Measurements from ENCODE around the gene GPR132. TPM values are rescaled to one million over a fixed set of nuclear protein-coding genes. Genes with fewer than 3 reads are reported as not detected.

The GPR132 gene
- total and polyA plus RNA-seq, 10 of the 15 experiments (the other 5 are each of a cell fraction or from before 2014, with no cell fraction given), result 1.9 to 49.3 (median 20.4) TPM

GRCh38 chr14:105028251-105028927 is 36.8 kb downstream of the GPR132 start:
- ChIA-PET POLR2A (no interaction called here), CTCF (interaction anchor here (1.1 to 5.0 kb wide), 4 partner anchors 9 to 53 kb away, joined by 3 to 28 read pairs (median 6); no protein-coding TSS in a partner anchor)
- BruUV-seq (replicated peaks), result no TSS peak

More at GRCh38 chr14:105028251-105028927, 36.8 kb downstream of the GPR132 start:
- no peak for ATAC-seq
- H3K27me3 ChIP-seq (replicated peaks in 1 of 2; ENCODE audit: control insufficient read depth in 2 of 2, insufficient read depth in 2 of 2, low read length in 1 of 2), result no peaks in the 10 kb centered on the region
- peaks cover 21% of the 10 kb centered on the region for H3K4me1 ChIP-seq (ENCODE audit: control insufficient read depth, insufficient read depth, low read length)
- H3K9ac ChIP-seq (ENCODE audit: control insufficient read depth, insufficient read depth, low read length), result no peak overlapping the region
- no peak overlapping the region for H3K27ac ChIP-seq (ENCODE audit: control insufficient read depth, insufficient read depth)
- no peak overlapping the region for H2AFZ ChIP-seq (ENCODE audit: control insufficient read depth, low read depth, low read length)
- intact Hi-C loops (cut with micrococcal nuclease; ENCODE audit: unreplicated experiment), result no loop called here
- no peaks in the 10 kb centered on the region for H3K36me3 ChIP-seq (ENCODE audit: control insufficient read depth in 2 of 2, insufficient read depth in 2 of 2, low read length in 1 of 2)
- no peak for TF ChIP-seq EGR1 (IDR thresholded peaks at IDR 0.05; ENCODE audit: borderline replicate concordance in 1 of 2, low read depth in 2 of 2, low read length in 2 of 2)
- no peak for TF ChIP-seq TARDBP (IDR thresholded peaks at IDR 0.05; ENCODE audit: borderline replicate concordance)
- TF ChIP-seq EP300 (IDR thresholded peaks at IDR 0.05; ENCODE audit: borderline replicate concordance in 1 of 2, control insufficient read depth in 1 of 2, low read depth in 2 of 2, low read length in 2 of 2), result no peak
- no peak for TF ChIP-seq CREM (IDR thresholded peaks at IDR 0.05; ENCODE audit: low read depth)
- TF ChIP-seq SIX5 (IDR thresholded peaks at IDR 0.05; ENCODE audit: low read depth, low read length, severe bottlenecking), result no peak
- TF ChIP-seq, protein P1, sequence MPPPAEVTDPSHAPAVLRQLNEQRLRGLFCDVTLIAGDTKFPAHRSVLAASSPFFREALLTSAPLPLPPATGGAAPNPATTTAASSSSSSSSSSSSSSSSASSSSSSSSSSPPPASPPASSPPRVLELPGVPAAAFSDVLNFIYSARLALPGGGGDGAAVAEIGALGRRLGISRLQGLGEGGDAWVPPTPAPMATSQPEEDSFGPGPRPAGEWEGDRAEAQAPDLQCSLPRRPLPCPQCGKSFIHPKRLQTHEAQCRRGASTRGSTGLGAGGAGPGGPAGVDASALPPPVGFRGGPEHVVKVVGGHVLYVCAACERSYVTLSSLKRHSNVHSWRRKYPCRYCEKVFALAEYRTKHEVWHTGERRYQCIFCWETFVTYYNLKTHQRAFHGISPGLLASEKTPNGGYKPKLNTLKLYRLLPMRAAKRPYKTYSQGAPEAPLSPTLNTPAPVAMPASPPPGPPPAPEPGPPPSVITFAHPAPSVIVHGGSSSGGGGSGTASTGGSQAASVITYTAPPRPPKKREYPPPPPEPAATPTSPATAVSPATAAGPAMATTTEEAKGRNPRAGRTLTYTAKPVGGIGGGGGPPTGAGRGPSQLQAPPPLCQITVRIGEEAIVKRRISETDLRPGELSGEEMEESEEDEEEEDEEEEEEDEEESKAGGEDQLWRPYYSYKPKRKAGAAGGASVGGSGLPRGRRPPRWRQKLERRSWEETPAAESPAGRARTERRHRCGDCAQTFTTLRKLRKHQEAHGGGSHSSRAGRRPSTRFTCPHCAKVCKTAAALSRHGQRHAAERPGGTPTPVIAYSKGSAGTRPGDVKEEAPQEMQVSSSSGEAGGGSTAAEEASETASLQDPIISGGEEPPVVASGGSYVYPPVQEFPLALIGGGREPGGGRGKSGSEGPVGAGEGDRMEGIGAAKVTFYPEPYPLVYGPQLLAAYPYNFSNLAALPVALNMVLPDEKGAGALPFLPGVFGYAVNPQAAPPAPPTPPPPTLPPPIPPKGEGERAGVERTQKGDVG (CRISPR knock-in tag; IDR thresholded peaks at IDR 0.05), result no peak
- no peak overlapping the region for H3K4me2 ChIP-seq (ENCODE audit: control insufficient read depth, insufficient read depth)
- no peak overlapping the region for H3K4me3 ChIP-seq
- H3K79me2 ChIP-seq (ENCODE audit: control insufficient read depth, insufficient read depth, low read length), result no peaks in the 10 kb centered on the region; the same call in 1 of the 2 replicates
- DNase-seq (ENCODE audit: low read depth, low spot score), result no peak
- ChIA-PET RAD21 (ENCODE audit: unreplicated experiment) (no interaction called here), SMC1A (ENCODE audit: uncharacterized antibody, unreplicated experiment) (interaction anchor here (0.8 to 1.8 kb wide), 5 partner anchors 9 to 39 kb away, joined by 3 to 4 read pairs (median 3); no protein-coding TSS in a partner anchor)
- WGBS (ENCODE audit: insufficient coverage, insufficient replicate concordance, low lambda C conversion rate, missing lambda C conversion rate), result 95% methylated on average over 12 of the region's 12 CpGs
- in situ Hi-C loops (cut with MboI), result no loop called here
- H4K20me1 ChIP-seq (ENCODE audit: control insufficient read depth, insufficient read depth), result no peaks in the 10 kb centered on the region
- FAIRE-seq, result no peak
- peaks cover 7% of the 10 kb centered on the region; the same call in 2 of the 3 replicates for H3K9me3 ChIP-seq (replicated peaks; ENCODE audit: control insufficient read depth, insufficient read depth, low read length)
